Measurements from ENCODE around the gene THUMPD2.
"Not testable (repeated sequence)": the region's sequence is repeated elsewhere in the genome, so short reads cannot be mapped to it uniquely, and the experiment has no call there.

The THUMPD2 gene

GRCh38 chr2:39778775-39779340 is at the start of gene THUMPD2:
THUMPD2 (minus strand) TSS chr2:39779258; CDS start chr2:39779239, 19 bp downstream.
- peak; percentile 49 for DNase-seq

GRCh38 chr2:39821871-39822270 is 42.8 kb upstream of the THUMPD2 start:
- no peak for DNase-seq

GRCh38 chr2:39816845-39817244 is 37.8 kb upstream of the THUMPD2 start:
- no peak for DNase-seq

GRCh38 chr2:39816428-39816827 is 37.4 kb upstream of the THUMPD2 start:
- DNase-seq, result no peak

- no peak for DNase-seq
These were observed 27.0 kb upstream of the THUMPD2 start for GRCh38 chr2:39805936-39806608.

GRCh38 chr2:39803839-39804238 is 24.8 kb upstream of the THUMPD2 start:
- DNase-seq, result no peak

GRCh38 chr2:39800752-39801151 is 21.7 kb upstream of the THUMPD2 start:
- no peak for DNase-seq

- no peak for DNase-seq
These were observed 17.1 kb upstream of the THUMPD2 start for GRCh38 chr2:39796134-39796533.

- DNase-seq, result not testable (repeated sequence)
These were observed 11.3 kb upstream of the THUMPD2 start for GRCh38 chr2:39790216-39790818.

- DNase-seq, result no peak
These were observed 8.9 kb upstream of the THUMPD2 start for GRCh38 chr2:39787950-39788349.

- DNase-seq, result no peak
These were observed 7.9 kb upstream of the THUMPD2 start for GRCh38 chr2:39786761-39787522.

GRCh38 chr2:39782591-39782990 is 3.5 kb upstream of the THUMPD2 start:
- no peak for DNase-seq

- no peak for DNase-seq
These were observed 2.6 kb upstream of the THUMPD2 start for GRCh38 chr2:39781697-39782096.

- DNase-seq, result no peak
These were observed 2.0 kb upstream of the THUMPD2 start for GRCh38 chr2:39780825-39781600.

GRCh38 chr2:39779927-39780326 is 869 bp upstream of the THUMPD2 start:
- DNase-seq, result no peak

- no peak for DNase-seq
These were observed 338 bp upstream of the THUMPD2 start for GRCh38 chr2:39779341-39779851.

- DNase-seq, result no peak
These were observed 825 bp downstream of the THUMPD2 start for GRCh38 chr2:39778233-39778632.

- DNase-seq, result no peak
These were observed 6.3 kb downstream of the THUMPD2 start for GRCh38 chr2:39772812-39773152.

- no peak for DNase-seq
These were observed 6.8 kb downstream of the THUMPD2 start for GRCh38 chr2:39772086-39772811.

- no peak for DNase-seq
These were observed 16.6 kb downstream of the THUMPD2 start for GRCh38 chr2:39762448-39762847.

GRCh38 chr2:39757156-39757555 is 21.9 kb downstream of the THUMPD2 start:
- DNase-seq, result no peak

- no peak for DNase-seq
These were observed 23.6 kb downstream of the THUMPD2 start for GRCh38 chr2:39755466-39755865.

Data from activated CD4-positive, alpha-beta T cell treated with anti-CD3 and anti-CD28 coated beads, Interleukin-2, amount 50 U/mL, for 1 hour (primary cell).